D721Med (cell line): ENCODE results near the gene SH3BP4.

ENCODE experiments used
- DNase-seq: peaks from one replicate; pipeline ENCODE4 v3.0.0; 2011; ENCODE audit warnings: low spot score; ENCODE audit not compliant: insufficient read length
- FAIRE-seq: peaks from 2 replicates; lab custom pipeline; 2011; peaks lifted over from hg19 to GRCh38; lab: Jason Lieb, UNC
- TF ChIP-seq, protein P1 (sequence below): IDR thresholded peaks from 2 replicates; pipeline ENCODE4 v1.5.1; 2012; ENCODE audit warnings: mild to moderate bottlenecking, control low read depth; ENCODE audit not compliant: insufficient read depth; ENCODE audit errors: missing control alignments

The SH3BP4 gene

DNA sequence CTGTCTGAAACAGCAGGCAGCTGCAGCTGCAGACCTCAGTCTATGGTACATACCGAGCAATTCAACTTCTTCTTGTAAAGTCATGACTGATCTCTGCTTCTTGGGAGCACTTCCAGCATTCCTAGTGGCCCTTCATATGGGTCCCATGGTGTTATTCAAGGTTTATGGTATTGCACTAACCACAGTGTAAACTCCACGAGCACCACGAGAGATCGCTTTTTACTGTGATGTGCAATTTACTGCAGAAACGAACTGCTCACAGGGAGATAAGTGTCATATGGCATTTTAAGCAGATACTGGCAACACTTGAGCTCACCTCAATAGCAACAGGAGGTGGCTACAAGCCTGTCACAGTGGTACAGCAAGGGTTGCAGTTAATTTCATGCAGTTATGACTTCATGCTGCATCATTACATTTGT, 38.6 kb upstream of the SH3BP4 start:
- TF ChIP-seq, protein P1, sequence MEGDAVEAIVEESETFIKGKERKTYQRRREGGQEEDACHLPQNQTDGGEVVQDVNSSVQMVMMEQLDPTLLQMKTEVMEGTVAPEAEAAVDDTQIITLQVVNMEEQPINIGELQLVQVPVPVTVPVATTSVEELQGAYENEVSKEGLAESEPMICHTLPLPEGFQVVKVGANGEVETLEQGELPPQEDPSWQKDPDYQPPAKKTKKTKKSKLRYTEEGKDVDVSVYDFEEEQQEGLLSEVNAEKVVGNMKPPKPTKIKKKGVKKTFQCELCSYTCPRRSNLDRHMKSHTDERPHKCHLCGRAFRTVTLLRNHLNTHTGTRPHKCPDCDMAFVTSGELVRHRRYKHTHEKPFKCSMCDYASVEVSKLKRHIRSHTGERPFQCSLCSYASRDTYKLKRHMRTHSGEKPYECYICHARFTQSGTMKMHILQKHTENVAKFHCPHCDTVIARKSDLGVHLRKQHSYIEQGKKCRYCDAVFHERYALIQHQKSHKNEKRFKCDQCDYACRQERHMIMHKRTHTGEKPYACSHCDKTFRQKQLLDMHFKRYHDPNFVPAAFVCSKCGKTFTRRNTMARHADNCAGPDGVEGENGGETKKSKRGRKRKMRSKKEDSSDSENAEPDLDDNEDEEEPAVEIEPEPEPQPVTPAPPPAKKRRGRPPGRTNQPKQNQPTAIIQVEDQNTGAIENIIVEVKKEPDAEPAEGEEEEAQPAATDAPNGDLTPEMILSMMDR = no peak
- no peak for FAIRE-seq
- DNase-seq = no peak

DNA sequence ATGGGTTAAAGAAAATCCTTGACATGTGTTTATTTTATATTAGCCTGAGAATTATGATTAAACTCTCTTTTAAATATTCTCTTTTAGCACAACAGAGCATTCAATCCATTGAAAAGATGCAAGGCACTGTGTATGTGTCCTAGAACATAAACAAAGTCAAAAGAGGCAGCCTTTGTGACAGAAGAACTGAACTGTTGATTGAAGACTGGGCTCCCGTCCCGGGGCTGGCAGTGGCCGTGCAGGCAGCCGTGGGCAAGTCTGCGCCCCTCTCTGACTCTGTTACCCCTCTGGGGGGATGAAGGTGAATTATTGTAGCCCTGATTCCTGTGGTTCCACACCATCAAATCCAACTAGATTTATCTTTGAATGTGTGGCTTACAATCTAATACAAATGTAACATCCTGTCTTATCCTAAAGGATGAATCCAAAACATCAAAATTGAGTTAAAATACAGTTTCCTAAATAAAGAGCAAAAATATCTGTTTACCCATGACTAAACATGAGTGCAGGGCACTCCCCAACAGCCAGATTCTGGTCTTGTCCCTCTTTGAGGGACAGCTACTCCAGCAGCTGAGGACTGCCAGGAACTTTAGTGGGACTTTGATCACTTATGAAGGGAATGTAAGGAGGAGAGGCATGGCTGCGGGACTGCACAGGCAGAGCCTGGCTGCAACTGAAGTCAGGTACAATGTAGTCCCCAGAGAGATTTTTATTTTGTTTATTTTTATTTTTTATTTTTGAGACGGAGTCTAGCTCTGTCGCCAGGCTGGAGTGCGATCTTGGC, 37.3 kb upstream of the SH3BP4 start:
- FAIRE-seq (no peak), DNase-seq (no peak)
- TF ChIP-seq, protein P1 = no peak

DNA sequence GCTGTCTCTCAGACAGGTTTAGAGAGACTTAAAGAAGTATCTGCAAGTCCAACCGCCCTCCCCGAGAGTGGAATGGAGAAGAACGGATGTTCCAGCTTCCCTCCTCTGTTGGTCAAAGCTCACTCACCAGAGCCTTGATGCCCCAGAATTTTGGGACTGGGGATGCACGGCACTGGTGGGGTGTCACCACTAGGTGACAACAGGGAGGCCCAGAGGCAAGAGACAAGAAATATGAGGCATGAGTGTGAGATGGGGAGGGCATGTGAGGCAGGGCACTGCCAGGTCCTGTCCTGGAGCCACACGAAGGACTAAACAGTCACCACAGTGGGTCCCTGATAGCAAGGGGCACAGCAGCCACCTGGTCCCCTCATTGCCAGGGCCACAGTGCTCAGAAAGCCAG, 35.1 kb upstream of the SH3BP4 start:
- FAIRE-seq (no peak), DNase-seq (no peak)
- TF ChIP-seq, protein P1 = no peak

DNA sequence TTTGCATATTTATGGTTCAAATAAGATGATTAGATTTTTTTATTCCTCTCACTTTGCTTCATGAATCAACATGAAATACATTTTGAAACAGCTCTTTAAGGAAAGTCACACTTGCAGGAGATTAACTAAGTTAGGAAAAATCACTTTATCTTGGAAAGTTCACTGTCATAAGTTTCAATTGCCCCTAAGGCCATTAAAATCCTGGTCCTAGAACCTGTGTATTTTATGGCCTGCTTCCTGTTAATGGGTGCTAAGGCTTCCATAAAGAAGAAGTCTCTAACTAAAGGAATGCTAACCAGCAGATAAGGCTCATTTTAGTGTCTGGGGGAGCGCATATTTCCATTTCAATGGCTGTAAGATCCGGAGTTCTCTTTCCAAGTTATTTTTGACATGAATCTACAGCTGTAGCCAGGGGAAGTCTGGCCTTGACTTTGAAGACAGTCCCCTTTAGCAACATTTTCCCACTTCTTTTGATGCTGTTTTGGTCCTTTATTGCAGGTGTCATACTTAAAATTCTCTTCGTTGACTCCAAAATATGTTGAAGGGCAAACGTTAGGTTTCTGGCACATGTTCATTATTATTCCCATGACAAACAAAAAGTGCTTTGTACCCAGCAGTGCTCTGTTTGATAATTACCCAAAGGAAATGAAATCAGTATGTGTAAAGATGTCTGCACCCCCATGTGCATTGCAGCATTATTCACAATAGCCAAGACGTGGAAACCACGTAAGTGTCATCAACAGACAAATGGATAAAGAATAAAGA, 34.4 kb upstream of the SH3BP4 start:
- DNase-seq (no peak), FAIRE-seq (no peak)
- TF ChIP-seq, protein P1 = no peak

DNA sequence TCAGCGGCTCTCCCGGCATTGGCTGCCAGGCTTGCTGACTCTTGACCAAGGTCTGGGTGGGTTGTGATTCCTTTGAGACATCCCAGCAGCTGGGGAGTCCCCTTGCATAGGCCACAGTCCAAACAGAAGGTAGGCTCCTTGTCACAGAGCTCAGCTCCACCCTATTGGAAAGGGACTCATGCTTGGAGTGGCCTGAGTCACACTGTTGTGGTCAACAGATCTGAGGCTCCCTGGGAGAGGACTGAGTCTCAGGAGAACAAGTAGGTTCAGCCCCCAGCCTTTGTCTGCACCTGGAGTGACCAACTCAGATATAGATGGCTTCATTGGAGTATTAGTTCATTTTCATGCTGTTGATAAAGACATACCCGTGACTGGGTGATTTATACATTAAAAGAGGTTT, 32.1 kb upstream of the SH3BP4 start:
- FAIRE-seq (no peak), DNase-seq (no peak)
- TF ChIP-seq, protein P1 = no peak

DNA sequence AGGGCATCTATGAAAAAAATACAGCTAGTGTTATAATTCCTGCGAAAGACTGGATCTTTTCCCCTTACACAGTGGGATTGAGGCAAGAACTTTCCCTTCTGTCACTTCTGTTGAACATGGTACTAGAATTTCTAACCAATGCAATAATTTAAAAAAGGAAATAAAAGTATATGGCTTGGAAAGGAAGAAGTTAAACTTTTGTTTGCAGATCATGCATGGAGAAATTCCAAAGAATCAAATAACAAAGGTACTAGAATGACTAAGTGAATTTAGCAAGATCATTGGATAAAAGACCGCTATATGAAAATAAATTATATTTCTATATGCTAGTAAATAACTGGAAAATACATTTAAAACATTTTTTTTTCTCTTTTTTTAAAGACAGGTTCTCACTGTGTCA, 31.0 kb upstream of the SH3BP4 start:
- TF ChIP-seq, protein P1 = no peak
- FAIRE-seq (no peak), DNase-seq (no peak)
